GM20000 (cell line): ENCODE data around the gene LAMC2.

Experiments used
- DNase-seq: peaks from one replicate; pipeline ENCODE4 v3.0.0; 2012; ENCODE audit warnings: low spot score
- TF ChIP-seq, protein P1 (sequence below): IDR thresholded peaks from 2 replicates; pipeline ENCODE4 v1.5.1; 2012; ENCODE audit warnings: mild to moderate bottlenecking, control low read depth; ENCODE audit errors: extremely low read depth, missing control alignments

Gene LAMC2

GRCh38 chr1:183210681-183211080 is 24.6 kb downstream of the LAMC2 start:
- no peak for DNase-seq

GRCh38 chr1:183212870-183213269 is 26.8 kb downstream of the LAMC2 start:
- TF ChIP-seq, protein P1, sequence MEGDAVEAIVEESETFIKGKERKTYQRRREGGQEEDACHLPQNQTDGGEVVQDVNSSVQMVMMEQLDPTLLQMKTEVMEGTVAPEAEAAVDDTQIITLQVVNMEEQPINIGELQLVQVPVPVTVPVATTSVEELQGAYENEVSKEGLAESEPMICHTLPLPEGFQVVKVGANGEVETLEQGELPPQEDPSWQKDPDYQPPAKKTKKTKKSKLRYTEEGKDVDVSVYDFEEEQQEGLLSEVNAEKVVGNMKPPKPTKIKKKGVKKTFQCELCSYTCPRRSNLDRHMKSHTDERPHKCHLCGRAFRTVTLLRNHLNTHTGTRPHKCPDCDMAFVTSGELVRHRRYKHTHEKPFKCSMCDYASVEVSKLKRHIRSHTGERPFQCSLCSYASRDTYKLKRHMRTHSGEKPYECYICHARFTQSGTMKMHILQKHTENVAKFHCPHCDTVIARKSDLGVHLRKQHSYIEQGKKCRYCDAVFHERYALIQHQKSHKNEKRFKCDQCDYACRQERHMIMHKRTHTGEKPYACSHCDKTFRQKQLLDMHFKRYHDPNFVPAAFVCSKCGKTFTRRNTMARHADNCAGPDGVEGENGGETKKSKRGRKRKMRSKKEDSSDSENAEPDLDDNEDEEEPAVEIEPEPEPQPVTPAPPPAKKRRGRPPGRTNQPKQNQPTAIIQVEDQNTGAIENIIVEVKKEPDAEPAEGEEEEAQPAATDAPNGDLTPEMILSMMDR = no peak
- no peak for DNase-seq

More at GRCh38 chr1:183210681-183211080, 24.6 kb downstream of the LAMC2 start:
- TF ChIP-seq, protein P1 = no peak

- TF ChIP-seq, protein P1 = no peak
Observed at GRCh38 chr1:183214021-183214970, 28.2 kb downstream of the LAMC2 start.

GRCh38 chr1:183215076-183215720 is 29.1 kb downstream of the LAMC2 start:
- TF ChIP-seq, protein P1 = no peak
- no peak for DNase-seq

More at GRCh38 chr1:183214021-183214970, 28.2 kb downstream of the LAMC2 start:
- no peak for DNase-seq

- TF ChIP-seq, protein P1 = no peak
- no peak for DNase-seq
Observed at GRCh38 chr1:183215936-183216335, 29.9 kb downstream of the LAMC2 start.

DNA sequence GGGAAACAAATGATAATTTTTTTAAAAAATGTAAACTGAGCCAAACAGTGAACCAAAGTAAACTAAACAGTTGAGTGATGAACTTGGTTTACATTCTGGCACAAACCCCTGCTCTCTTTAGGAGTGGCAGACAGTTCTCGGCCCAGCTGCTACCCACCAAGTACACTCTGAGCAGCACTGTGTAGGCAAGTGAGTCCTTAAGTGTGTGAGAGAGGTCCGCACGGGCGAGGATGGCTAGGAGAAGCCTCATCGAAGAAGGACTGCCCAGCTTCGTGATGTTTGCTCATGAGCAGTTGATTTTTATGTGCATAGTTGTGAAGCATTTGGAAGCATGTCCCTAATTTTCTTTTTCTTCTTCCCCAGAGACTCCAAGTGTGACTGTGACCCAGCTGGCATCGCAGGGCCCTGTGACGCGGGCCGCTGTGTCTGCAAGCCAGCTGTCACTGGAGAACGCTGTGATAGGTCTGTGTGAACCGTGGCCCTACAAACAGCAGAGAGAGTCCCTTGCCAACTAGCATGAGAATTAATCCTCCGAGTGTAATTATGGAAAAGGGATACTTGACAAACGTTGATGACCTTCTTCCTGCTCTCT is 32.1 kb downstream of the LAMC2 start:
- TF ChIP-seq, protein P1 = no peak
- DNase-seq = no peak
